ENCODE data around the gene HIP1R.

HIP1R gene

DNA sequence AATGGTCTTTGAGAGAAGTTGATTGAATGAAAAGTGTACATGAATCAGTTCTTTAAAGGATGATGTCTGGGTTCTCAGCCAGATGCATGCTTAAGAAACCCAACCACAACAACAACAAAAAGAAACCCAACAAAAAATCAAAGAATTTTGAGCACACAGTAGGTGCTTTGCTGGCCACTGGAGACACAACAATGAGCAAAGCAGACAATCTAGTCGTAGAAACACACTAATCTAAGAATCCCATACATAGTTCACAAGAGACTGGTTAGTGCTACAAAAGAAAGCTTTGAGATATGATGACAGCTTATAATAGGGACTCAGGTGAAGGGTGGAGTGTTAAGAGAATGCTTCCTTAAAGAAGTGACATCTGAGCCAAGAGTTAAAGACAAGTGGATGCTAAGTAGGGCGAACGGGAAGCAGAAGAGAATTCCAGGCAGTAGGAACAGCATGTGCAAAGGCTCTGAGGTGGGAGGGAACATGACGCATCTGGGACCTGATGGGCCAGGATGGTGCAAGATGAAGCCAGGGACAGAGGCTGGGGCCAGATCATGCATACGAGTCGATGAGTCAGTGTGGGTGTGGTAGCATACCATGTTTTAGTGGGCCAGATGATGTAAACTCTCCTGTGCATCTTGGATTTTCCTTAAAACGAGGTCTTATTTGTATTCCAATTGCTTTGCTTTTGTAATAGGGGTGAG lies 4.6 kb upstream of the HIP1R start:
- no peak for DNase-seq

DNA sequence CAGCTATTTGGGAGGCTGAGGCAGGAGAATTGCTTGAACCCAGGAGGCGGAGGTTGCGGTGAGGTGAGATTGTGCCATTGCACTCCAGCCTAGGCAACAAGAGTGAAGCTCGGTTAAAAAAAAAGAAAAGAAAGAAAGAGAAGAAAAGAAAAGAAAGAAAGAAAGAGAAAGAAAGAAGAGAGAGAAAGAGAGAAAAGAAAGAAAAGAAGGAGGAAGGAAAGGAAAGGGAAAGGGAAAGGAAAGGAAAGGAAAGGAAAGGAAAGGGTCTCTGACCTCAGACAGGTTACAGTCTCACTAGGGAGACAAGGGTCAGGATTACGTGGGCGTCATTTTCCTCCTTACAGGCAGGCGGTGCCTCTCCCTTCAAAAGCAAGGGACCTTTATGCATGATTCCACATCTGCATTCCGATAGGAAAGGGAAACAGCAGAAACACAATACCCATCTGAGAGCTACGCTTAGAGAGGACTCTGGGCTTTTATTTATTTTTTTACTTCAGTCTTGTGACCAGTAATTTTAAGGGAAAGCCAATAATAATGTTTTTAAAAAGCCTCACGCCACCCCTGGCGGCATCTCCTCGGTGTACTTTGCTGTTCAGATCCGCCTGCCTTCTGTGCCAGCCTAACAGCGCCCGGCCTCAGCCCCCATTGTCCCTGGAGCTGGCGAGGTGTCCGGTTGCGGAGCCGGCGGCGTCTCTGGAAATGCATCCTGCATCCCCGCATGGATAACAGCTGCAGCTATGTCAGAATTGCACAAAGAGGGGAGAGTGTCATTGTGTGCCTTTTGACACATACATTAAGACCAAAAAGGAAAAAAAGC lies 945 bp upstream of the HIP1R start:
- DNase-seq: no peak

DNA sequence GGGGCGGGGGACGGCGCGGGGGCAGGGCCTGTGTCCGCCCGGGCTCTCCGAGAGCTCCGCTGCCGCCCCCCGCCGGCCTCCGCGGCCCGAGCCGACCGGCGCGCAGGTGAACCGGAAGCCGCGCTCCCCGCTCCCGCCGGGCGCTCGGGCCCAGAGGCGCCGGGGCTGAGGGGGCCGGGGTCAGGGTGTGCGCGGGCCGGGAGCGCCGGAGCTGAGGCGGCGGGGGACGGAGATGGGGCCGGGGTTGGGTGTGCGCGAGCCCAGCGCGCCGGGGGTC lies 431 bp downstream of the HIP1R start:
- peak; percentile 45 for DNase-seq

DNA sequence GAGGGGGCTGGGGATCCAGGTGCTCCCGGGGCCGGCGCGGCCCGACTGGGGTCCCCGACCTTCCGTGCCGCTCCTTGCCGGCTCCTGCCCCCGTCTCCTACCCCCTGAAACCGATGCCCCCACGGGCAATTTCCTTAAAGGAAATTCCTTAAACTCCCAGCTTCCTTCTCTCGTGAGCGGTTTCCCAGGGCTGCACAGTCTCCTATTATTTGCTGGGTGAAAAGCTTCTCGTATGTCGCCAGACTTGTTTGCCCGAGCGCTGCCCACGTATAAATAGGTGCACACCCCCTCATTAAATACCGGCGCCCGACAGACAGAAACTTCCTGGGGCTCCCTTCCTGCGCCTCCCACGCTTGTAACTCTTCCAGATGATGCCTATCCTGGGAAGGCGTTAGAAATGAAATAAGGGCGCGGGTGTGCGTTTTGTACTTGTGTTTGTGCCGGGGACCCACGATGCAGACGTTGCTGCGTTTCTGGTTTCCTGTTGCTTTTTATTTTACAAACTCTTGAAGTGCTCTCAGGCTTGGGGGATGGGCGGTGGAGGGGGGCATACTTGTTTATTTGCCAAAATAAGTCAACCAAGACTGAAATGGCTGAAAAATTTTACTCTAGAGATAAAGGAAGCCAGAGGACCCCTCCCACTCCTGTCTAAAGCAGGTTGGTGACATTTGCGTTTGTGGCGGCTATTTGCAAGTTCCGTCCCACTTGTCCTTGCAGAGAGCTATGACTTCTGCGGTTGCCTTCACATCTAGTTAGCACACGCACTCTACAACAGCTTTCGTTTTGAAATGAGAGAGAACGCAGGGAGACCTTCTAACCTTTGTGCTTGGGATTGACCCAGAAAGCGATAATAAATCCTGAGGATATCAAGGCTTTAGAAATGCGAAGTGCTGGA lies 1.0 kb downstream of the HIP1R start:
- peak; percentile 58 for DNase-seq

DNA sequence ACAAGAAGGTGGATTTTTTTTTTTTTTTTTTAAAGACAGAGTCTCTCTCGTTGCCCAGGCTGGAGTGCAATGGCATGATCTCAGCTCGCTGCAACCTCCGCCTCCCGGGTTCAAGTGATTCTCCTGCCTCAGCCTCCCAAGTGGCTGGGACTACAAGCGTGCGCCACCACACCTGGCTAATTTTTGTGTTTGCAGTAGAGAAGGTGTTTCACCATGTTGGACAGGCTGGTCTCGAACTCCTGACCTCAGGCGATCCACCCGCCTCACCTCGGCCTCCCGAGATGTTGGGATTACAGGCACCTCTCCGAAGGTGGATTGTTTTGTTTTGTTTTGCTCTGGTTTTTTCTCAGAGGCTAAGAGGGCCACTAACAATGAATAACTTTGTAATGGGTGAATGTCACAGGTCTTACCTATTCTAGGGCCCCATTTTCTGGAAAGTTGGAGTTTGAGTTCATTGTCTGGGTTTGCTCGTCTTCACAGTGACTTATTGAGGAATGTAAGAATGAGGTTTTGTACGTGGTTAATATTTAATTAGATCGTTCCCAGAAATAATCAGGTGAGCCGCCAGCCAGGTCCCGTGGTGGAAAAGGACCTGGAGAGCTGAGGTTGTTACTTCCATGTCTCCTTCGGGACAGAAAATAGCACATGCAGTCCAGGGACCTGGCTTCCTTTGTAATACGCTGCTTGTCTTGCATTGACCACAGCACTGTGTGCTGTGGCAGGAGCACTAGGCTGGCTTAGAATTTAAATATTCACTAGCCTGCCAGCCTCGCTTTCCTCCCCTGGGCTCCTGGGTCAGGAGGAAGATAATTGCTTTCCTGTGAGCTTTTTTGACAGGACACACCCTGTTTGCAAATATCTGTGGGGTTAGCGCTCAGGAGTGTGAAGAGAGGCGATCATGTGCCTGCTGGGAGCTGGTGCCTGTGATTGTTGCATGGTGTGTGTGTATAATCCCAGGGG lies 2.3 kb downstream of the HIP1R start:
- no peak for DNase-seq

DNA sequence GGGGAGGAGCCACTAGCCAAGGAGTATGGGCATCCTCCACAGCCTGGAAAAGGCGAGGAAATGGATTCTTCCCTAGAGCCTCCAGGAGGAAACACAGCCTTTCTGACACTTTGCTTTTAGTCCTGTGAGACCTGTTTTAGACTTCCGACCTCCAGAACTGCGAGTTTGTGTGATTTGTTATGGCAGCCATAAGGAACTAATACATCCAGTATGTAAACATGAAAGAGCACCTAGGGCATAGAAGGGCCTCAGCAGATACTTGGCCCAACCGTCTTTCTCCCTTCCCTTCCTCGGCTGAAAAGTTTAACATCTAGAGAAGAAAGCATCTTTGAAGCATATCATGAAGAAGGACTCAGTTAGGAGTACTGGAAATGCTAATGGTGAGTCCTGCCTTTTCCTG lies 3.6 kb downstream of the HIP1R start:
- DNase-seq: no peak

DNA sequence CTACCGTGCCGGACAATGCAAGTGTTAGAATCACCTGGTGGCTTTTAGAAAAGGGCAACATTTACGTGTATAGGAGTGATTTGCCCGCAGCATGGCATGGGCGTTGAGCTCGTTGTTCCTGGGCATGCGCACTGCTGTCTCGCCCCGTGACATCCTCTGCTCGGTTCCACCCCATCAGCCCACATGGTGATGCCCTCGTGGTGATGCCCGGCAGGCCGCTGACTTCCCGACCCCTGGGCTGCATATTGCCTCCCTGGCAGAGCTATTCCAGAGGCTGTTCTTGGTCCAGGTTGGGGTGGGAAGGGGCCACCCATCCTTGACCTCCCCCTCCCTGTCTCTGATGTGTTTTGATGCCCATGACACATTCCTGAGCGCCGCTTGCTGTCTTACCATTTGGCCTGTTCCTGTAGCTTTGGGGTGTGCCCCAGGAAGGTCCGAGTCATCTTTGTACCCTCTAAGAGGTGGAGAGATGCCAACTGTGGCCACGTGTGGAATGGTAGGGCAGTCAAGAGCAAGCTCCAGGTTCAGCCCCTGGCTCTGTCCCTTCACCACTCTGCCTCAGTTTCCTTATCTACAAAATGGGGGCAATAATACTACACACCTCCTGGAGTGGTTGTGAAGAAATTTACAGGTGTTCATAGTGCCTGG lies 4.8 kb downstream of the HIP1R start:
- DNase-seq: no peak

DNA sequence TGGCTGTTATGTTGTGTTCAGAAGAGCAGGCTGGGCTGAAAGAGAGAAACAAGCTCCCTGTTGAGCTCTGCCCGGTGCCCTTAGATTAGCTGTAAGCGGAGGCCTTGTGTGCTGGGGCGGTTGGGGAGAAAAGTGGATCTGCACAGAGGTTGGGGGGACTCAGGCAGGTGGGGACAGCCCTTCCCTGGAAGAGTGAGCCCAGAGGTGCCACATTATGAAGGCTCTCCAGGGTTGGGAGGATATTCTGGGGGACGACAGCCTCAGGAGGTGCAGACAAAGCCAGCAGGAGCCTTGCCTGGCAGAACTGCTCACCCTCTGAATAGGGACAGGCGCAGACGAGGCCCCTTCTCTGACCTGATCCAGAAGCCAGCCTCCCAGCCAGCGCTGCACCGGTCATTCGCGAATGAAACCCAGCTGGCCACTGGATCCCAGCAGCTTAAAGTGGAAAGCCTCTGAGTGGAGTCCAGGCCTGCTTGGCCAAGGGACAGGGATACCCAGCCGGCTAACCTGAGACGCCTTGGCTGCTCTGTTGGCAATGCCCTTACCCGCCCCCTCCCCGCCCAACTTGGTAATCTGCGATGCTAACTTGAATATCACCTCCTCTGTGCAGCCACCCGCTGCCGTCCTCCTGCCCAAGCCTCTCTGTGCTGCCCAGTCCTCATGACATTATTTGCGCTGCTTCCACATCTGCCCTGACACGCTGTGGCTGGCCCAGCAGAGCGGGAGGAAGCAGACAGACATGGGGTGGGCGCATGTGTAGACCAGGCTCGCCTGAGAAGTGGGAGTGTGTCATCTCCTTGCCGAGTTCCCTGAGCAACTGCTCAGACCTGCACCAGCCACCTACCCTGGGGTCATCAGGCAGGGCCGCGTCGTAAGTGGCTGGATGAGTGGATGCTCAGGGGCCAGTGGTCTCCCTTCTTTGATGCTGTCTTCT lies 5.6 kb downstream of the HIP1R start:
- no peak for DNase-seq

DNA sequence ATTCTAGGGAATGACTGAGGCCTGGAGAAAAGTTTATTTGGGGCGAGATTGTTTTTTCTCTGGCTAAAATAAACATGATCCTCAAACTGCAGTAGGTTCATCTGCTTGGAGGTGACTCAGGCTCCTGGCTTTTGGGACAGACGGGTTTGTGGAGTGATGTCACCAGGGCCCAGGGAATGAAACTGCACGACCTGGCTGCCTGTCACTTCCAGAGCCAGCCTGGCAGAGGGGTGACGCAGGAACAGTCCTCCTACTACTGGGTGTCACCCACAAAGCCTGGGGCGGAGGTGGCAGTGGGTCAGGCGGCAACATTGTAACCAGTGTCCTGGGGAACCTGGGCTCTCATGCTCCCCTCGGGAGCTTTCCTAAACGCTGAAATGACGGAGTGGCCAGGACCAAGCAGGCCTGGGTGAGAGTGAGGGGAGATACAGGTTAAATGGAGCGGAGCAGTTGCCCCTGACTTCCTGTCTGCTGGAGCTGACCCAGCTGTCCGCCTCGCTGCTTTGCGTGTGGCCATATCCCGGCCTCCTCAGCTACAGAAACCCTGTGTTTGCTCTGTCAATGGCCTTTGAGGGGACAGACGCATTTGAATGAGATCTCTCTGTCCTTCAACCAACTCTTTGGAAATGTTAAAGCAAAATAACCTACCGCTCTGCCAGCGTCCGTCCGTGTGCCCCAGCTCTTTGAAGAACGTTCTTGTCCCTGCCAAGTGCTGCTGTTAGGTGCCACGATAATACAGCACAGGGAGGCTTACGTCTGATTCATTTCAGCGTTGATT lies 6.5 kb downstream of the HIP1R start:
- no peak for DNase-seq

DNA sequence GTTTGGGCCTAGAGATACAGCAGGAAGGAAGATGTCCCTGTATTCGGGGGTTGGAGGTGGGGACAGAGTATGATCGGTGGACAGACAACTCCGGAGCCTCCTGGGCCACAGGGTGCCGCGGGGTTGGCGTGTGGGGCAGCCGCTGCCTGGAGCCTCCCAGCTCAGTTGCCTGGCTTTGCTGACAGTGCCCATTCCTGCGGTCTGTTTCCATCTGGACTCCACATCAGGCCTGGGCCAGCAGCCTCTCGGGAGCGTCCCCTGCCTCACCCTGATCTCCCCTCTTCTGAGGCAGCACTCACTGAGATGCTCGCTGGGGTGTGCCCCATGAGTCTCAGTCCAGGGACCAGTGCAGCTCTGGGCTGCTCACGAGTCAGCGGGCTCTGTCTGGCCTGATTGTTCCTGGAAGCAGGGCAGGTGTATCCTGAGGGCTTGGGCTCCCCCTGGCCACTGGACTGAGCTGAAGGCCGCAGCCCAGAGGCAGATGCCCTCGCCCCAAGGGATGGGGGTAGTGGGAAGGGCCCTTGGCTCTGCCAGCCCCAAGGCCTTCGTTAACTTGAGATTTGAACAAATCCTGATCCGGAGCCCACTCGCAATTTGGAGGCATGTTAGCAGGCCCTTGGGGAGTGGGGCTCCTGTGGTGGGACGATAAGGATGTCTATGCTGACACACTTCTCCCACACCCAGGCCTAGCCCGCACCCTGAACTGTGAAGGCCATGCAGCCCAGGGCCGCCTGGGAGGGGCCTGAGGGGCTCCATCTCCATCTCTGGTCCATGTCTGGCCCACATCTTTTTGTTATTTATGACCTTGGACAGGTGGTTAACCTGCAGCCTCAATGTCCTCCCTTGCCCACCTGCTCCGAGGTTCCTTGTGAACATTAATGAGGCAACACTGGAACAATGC lies 7.5 kb downstream of the HIP1R start:
- no peak for DNase-seq

DNA sequence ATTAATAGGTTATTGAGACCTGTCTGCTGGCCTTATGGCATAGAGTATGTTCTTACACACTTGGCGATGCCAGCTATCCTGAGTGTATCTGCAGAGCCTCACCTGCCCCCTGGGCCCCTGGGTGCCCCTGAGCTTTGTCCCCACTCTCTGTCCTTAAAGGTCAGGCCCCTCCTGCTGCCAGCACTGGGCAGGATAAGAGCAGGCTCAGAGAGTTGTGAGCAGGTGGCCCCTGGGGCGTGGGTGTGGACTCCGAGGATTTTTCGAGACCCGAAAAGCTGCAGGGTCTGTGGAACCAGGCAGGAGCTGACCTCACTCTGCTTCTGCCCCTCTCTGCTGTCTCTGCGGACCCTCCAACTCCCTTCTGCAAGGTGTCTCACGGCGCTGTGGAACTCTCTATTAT lies 8.2 kb downstream of the HIP1R start:
- no peak for DNase-seq

DNA sequence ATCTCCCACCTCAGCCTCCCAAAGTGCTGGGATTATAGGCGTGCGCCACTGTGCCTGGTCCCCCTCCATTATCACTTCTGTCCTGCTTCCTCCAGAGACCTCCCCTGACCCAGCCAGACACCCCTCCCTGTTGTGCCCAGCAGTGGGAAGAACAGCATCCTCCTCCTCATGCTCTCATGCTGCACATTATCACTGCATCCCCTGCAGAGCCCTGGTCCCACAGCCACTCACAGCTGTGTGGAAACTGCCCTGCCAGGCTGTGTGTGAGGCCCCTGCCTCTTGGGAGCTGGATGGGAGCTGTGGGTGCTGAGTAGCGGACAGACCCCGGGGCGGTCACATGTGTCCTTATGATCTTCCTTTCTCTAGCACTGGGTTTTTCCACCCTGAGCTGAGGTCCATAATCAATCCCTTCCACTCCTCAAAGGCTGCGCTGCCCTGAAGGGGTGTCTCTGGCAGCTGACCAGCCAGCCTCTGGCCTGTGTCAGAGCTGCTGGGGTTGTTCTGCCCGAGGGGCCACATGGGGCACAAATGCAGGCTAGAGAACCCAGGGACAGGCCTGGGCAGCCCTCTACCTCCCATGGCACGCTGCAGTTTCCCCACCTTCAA lies 9.2 kb downstream of the HIP1R start:
- no peak for DNase-seq

DNA sequence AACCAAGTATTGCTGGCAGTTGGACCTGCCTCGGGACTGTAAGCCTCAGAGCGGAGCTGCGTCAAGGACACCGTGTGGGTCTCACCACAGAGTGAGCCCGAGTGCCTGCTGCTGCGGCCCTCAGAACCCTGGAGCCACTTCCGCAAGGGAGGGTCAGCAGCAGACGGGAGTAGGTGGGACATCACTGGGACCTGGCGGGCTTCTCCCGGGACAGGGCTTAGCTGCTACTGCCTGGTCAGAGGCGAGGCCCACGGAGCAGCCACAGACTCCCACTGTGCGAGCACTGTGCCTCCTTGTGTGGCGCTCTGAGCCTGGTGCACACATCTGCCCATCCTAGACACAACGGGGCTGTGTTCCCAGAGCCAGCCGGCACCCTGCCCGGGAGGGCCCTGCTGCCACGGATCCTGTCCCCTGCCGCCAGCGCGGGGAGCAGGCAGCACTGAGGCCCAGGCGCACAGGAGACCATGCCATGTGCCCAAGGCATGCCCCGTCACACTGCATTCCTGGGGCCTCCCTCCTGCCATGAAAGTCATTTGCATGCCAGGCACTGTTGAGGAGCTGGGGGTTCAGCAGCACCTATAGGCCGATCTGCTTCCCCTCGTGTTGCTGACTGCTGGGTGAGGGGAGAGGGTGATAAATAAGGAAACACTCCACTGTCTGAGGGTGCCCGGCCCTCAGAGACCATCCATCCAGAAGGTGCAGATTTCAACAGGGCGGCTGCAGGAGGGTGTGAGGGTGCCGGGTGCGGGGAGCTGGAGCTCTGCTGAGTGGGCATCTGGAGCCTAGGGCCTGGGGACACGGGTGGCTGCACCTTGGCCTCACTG lies 10.0 kb downstream of the HIP1R start:
- no peak for DNase-seq

DNA sequence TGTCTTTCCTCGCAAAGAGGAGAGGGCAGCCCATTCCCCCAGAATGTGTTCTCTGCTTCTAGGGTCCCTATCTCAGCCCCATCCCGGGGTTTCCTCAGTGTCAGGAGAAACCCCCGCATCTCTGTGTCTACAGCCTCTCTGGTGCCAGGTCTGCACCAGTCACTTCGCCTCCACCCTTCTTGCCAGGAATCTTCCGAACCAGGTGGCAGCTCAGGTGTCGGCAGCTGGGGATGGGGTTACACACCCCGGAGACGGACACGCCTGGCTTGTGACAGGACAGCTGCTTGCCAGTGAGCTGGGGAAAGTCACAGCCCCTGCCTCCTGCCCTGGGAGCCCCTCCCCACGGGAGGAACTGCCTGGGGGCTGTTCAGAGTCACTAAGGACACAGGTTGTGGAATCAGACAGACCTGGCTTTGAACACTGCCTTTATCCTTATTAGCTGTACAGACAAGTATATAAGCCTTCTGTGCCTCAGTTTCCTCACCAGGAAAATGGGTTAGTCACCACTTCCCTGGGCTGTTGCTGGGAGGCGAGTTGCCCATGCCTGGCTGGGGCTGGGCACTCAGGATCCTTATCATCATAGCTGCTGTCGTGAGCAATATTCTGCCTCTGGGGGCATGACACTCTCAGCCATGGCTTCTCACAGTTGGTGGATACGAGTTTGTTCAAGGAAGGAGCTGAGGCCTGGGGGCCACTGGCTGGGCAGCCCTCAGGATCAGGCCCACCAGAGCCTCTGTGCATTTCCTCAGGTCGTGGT lies 10.8 kb downstream of the HIP1R start:
- no peak for DNase-seq

DNA sequence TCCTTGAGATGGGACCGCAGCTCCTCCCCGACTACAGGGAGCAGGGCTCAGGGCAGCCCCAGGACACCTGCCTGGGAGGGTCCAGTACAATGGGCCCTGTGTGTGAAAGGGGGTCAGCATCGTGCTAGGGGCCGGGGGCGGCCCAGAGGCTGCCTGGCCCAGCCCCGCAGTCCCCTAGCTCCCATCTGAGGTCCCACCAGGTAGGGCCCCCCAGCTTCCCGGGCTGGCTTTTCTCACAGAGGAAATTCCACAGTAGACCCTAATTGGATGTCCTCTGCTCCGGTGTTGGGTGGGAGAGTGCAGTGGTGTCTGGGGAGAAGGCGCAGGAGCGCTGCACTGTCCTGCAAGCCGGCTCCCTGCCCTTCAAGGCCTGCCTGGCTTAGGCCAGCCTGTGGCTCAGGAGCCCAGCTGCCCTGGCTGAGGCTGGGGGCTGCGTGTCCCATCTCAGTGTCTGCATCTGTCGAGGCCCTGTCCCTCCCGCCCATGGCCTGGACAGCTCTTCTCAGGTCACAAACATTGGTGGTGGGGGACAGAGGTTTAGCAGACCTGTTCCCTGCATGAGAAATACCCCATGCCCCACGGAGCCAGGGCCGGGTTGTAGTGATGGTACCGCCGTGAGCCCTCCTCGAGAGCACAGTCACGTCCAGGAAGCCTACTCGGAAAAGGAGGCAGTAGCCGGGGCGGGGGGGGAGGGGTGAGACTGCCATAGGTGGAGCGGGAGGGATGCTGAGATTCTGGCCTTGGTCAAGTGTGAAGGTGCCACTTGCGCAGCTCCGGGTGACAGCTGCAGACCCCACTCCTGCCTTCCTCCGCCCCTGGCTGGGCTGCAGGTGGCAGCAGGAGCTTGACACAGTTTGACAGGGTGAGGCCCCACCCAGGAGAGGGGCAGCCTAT lies 11.6 kb downstream of the HIP1R start:
- no peak for DNase-seq

DNA sequence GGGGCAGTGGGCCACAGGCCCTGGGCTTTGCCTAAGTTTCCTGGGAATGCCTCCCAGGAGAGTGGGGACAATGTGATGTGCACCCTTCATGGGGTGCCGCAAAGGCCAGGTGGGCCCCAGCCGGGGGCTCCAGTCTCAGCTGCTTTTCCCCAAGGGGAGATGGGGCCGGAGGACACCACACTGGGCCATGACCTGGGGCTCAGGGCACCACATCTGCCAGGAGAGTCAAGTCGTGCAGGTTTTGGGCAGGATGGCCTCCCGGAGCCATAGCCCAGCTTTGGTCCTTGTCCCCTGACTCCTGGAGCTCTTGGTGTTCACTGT lies 12.2 kb downstream of the HIP1R start:
- no peak for DNase-seq

Data from activated T-cell treated with anti-CD3 and anti-CD28 coated beads, Interleukin-2, amount 50 U/mL, for 1 hour (primary cell).